Measurements from ENCODE around the gene SETD1B. TPM values are rescaled to one million over a fixed set of nuclear protein-coding genes. Genes with fewer than 3 reads are reported as not detected.
"Not testable (repeated sequence)": the region's sequence is repeated elsewhere in the genome, so short reads cannot be mapped to it uniquely, and the experiment has no call there.

The SETD1B gene
- 4.0 and 4.8 TPM in 2 replicates for total RNA-seq (2014; rRNA removed; shearing (Covaris generic))
- 4.5 and 6.0 TPM in 2 replicates for polyA plus RNA-seq (2014; cell fraction: nucleus; rRNA removed)

GRCh38 chr12:121803861-121804416 is at the start of gene SETD1B:
Gene SETD1B (plus strand): TSS chr12:121804009. CDS start chr12:121804738, 729 bp downstream.
- DNase-seq (ENCODE audit: extremely low read depth, low read depth), result no peak

GRCh38 chr12:121754836-121755235 is 49.0 kb upstream of the SETD1B start:
- DNase-seq (ENCODE audit: extremely low read depth, low read depth), result no peak

DNA sequence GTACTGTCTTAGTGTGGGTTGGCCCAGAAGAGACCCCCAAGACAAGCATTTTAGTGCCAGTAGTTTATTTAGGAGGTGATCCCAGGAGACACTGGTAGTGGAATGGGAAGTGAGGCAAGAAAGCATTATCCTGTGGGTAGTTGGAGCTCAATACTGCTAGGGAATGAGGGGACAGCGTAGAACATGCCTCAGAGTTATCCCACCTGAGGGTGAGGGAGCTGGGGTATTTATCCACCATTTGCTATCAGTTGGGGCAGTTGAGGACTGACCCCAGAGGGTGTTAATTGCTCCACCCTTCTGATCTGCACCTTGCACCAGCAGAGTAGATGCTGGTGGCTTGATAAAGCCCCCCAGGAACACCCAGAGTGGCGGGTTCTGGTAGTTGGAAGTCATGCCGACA is 48.2 kb upstream of the SETD1B start:
- DNase-seq (ENCODE audit: extremely low read depth, low read depth), result no peak

GRCh38 chr12:121758536-121758935 is 45.3 kb upstream of the SETD1B start:
- DNase-seq (ENCODE audit: extremely low read depth, low read depth), result not testable (repeated sequence)

DNA sequence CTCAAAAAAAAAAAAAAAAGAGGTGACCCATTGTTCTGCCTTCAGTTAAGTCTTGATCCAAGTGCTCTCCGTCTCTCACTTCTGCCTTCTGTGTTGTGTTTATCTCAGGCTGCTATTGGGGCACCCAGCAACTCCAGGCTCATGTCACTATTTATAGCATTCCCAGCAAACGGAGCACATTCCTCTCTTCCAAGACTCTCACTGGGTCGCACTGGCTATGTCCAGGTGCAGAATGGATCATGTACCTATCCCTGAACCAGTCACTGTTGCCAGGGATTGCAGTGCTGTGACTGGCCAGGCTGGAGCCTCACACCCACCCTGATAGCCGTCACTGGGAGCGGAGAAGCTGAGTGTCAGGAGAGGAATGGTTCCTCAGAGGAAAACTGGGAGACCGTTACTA is 41.5 kb upstream of the SETD1B start:
- DNase-seq (ENCODE audit: extremely low read depth, low read depth), result no peak

DNA sequence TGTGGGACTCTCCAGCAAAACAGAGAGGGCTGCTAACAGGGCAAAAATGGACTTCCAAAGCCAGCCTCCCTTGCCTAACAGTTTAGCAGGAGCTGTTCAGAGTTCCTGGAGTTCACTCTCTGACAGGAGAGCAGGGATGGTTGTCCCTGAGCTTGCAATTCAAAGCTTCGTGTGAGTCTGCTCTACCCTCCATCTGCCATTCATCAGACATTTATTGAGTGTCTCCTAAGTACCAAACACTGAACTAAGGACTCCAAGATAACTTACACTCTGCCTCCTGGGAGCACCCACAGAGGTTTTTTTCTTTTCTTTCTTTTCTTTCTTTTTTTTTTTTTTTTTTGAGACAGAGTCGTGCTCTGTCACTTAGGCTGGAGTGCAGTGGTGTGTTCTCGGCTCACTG is 39.0 kb upstream of the SETD1B start:
- DNase-seq (ENCODE audit: extremely low read depth, low read depth), result no peak

DNA sequence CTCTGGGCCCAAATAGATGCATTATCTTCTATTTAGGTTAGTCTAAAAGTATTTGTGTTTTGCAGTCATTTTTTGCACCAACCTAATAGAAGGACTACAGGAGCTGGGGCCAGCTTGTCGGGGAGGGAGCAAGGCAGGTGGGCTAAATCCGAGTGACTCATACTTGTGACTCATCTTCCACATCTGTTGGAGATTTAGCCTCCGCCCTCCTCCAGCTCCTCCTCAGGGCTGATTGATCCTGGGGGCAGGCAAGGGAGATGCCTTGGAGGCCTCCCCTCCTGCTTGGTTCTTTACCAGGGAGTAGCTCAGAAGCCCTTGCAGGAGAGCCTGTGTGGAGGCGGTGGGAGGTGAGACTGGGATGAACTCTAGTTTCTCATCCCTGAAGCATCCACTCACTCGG is 38.2 kb upstream of the SETD1B start:
- no peak for DNase-seq (ENCODE audit: extremely low read depth, low read depth)

- no peak for DNase-seq (ENCODE audit: extremely low read depth, low read depth)
These were observed 37.3 kb upstream of the SETD1B start for GRCh38 chr12:121766290-121767039.

DNA sequence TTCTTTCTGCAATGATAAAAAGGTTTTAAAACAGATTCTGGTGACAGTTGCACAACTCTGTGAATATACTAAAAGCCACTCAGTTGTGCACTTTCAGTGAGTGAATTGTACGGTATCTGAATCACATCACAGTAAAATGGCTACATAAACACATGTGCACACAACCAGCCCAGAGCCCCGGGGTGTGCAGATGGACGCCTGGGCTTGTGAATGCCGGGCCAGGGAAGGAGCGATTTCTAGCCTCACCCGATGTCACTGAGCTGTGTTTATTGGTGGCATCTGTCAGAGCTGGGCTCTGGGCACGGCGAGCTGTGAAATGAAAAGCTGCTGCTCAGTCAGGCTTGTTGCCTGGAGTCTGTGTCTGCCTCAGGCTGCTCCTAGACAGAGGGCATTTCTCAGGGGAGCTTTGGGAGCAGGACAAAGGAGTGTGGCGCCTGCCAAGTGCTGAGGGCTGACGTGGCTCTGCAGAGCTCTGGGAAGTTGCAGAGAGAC is 36.2 kb upstream of the SETD1B start:
- DNase-seq (ENCODE audit: extremely low read depth, low read depth), result no peak

DNA sequence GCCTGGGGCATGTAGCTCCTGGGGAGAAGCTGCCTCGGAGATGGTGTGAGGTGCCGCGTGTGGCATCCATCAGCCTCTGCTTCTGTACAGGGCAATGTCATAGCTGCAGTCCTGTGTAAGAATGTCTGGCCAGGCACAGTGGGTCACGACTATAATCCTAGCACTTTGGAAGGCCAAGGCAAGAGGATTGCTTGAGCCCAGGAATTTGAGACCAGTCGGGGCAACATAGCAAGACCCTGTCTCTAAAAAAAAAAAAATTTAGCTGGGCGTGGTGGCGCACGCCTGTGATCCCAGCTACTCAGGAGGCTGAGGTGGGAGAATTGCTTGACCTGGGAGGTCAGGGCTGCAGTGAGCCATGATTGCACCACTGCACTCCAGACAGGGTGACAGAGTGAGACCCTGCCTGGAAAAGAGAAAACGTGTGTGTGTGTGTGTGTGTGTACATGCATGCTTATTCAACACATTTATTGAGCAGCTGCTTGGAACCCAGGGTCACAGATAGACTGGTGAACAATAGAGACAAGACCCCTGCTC is 34.4 kb upstream of the SETD1B start:
- no peak for DNase-seq (ENCODE audit: extremely low read depth, low read depth)

DNA sequence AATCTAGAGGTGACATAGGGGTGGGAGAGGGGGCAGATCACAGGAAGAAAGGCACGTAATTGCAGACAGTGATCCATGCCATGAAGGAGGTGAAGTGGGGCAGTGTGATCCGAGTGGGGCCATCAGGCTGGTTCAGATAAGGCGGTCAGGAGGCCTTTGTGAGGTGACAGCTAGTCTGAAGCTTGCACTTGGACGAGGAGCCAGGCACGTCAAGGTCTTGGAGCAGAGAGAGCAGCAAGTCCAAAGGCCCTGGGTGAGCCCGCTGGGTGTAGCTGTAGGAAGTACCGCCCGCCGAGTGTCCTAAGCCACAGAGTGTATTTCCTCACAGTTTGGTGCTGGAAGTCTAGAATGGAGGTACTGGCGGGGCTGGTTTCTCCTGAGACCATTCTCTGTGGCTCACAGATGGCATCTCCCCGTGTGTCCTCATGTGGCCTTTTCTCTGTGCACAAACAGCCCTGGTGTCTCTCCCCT is 33.9 kb upstream of the SETD1B start:
- DNase-seq (ENCODE audit: extremely low read depth, low read depth), result no peak

GRCh38 chr12:121770388-121770787 is 33.4 kb upstream of the SETD1B start:
- no peak for DNase-seq (ENCODE audit: extremely low read depth, low read depth)

- no peak for DNase-seq (ENCODE audit: extremely low read depth, low read depth)
These were observed 32.8 kb upstream of the SETD1B start for GRCh38 chr12:121770813-121771625.

GRCh38 chr12:121773011-121773777 is 30.6 kb upstream of the SETD1B start:
- peak; percentile 69 for DNase-seq (ENCODE audit: extremely low read depth, low read depth)

GRCh38 chr12:121774968-121775474 is 28.8 kb upstream of the SETD1B start:
- DNase-seq (ENCODE audit: extremely low read depth, low read depth), result no peak

- no peak for DNase-seq (ENCODE audit: extremely low read depth, low read depth)
These were observed 28.3 kb upstream of the SETD1B start for GRCh38 chr12:121775501-121775900.

DNA sequence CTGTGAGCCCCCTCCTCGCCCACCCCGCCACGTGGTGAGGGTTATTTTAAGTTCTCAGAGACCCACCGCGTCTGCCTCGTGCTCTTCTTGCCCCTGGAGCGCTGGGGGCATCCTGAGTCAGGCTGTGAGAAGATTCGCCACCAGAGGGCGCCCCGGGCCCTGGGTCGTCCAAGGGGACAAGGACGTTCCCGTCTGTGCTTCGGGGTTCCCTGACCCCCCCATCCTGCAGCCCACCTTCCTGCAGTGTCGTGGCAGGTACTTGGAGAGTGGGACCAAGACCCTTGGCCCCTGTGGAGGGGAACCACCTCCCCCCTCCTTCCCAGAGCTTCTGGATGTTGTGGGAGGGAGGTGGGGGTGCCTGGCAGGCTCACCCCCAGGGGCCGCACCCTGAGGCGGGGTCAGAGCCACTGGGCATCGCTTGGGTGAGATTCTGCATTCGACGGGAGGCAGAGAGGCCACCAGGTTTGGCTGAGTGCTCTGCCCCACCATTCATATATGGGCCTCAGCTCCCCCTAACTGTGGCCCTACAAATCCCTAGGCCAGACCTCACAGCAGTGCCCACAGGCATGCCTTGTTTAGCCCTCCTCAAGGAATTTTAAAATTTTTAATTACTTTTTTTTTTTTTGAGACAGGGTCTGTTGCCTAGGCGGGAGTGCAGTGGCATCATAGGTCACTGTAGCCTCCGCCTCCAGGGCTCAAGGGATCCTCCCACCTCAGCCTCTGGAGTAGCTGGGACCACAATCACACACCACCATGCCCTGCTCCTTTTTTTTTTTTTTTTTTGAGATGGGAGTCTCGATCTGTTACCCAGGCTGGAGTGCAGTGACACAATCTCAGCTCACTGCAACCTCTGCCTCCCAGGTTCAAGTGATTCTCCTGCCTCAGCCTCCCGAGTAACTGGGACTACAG is 27.4 kb upstream of the SETD1B start:
- peak; percentile 72 for DNase-seq (ENCODE audit: extremely low read depth, low read depth)

DNA sequence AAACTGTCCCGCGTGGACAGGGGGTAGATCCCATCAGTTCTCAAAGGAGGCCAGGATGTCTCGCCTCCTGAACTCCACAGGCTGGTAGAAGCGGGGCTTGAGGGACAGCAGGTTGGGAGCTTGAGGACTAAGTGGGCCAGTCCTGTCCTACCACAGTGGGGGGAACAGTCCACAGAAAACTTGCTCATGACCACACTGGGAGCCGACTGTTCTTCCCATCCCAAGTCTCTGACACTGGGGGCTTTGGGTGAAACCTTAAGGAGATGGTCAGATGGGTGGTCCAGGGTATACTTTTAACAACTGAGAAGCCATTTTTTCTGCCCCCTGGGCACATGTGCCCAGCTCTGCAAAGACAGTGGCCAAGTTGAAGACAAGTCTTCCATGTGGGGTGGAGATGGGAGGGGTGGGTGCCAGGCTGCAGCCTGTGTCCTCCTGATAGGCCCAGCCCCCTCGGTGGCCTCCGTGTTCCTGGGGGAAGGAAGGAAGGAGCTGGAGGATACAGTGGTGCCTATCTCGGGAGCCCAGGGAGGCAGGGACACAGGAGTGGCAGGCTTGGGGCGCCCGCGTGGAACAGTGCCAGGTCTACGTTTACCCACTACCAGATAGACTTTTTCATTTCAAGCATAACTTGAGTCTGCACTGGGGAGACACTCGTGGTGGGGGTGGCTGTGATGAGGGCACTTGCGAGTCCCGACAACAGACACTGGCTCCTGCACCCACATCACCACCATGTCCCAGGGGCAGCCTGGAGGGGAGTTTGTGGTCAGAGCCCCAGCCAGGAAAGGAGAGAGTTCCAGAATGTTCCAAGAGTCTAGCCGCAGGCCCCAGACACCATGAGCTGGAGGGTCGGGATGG is 25.0 kb upstream of the SETD1B start:
- no peak for DNase-seq (ENCODE audit: extremely low read depth, low read depth)

Measured in NCI-H460 (cell line).